Measurements from ENCODE around the gene CLIP4. TPM values are rescaled to one million over a fixed set of nuclear protein-coding genes. Genes with fewer than 3 reads are reported as not detected.

CLIP4 gene
- polyA plus RNA-seq, 1 experiment, result 71.4 TPM

DNA sequence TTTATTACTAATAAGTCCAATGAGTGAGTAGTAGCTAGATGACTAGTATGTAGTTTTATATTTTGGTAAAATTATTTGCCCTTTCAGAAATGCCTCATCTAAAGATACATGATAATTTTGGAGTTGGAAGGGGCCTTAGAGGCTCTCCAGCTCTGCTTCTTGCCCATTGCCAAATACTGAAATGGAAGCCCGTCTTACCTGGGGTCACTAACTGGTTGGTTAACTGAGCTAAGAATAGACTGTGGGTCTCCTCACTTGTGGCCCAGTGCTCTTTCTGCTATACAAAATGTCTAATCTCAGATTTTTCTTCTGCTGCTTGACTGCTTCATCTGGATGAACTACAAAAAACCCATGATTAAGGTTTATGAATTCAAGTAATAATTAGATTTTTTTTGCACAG, 67.1 kb downstream of the CLIP4 start:
- Histone ChIP-seq H3K27me3 (ENCODE audit: control insufficient read depth, insufficient read depth, low read length) (no peaks in the 10 kb centered on the region), H3K9me3 (ENCODE audit: control insufficient read depth, insufficient read depth, low read length) (no peaks in the 10 kb centered on the region), H3K27ac (ENCODE audit: low read depth, low read length) (no peak overlapping the region), H3K4me3 (ENCODE audit: low read depth, low read length) (no peak overlapping the region)
- ChIA-PET CTCF (interaction anchor here (1.0 to 2.2 kb wide), 2 partner anchors 15 to 224 kb away, joined by 3 to 4 read pairs; no protein-coding TSS in a partner anchor), POLR2A (no interaction called here)
- TF ChIP-seq, protein P1, sequence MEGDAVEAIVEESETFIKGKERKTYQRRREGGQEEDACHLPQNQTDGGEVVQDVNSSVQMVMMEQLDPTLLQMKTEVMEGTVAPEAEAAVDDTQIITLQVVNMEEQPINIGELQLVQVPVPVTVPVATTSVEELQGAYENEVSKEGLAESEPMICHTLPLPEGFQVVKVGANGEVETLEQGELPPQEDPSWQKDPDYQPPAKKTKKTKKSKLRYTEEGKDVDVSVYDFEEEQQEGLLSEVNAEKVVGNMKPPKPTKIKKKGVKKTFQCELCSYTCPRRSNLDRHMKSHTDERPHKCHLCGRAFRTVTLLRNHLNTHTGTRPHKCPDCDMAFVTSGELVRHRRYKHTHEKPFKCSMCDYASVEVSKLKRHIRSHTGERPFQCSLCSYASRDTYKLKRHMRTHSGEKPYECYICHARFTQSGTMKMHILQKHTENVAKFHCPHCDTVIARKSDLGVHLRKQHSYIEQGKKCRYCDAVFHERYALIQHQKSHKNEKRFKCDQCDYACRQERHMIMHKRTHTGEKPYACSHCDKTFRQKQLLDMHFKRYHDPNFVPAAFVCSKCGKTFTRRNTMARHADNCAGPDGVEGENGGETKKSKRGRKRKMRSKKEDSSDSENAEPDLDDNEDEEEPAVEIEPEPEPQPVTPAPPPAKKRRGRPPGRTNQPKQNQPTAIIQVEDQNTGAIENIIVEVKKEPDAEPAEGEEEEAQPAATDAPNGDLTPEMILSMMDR (IDR thresholded peaks at IDR 0.05; ENCODE audit: low read depth, low read length), result no peak
- no peak for DNase-seq (ENCODE audit: low read depth, low spot score)

- POLR2A ChIA-PET, result interaction anchor here (1.0 kb wide), 1 partner anchor 18 kb away, joined by 3 read pairs; no protein-coding TSS in a partner anchor
- no peak for DNase-seq (ENCODE audit: low read depth, low spot score)
Observed at GRCh38 chr2:29182920-29183319, 67.7 kb downstream of the CLIP4 start.

GRCh38 chr2:29184531-29184930, 69.3 kb downstream of the CLIP4 start:
- no peak overlapping the region for H3K4me3 ChIP-seq (ENCODE audit: low read depth, low read length)
- ChIA-PET CTCF (no interaction called here), POLR2A (no interaction called here)
- no peaks in the 10 kb centered on the region for H3K9me3 ChIP-seq (ENCODE audit: control insufficient read depth, insufficient read depth, low read length)
- H3K27me3 ChIP-seq (ENCODE audit: control insufficient read depth, insufficient read depth, low read length), result no peaks in the 10 kb centered on the region
- TF ChIP-seq, protein P1 (IDR thresholded peaks at IDR 0.05; ENCODE audit: low read depth, low read length), result no peak
- DNase-seq (ENCODE audit: low read depth, low spot score), result no peak
- H3K27ac ChIP-seq (ENCODE audit: low read depth, low read length), result no peak overlapping the region

More at GRCh38 chr2:29182920-29183319, 67.7 kb downstream of the CLIP4 start:
- Histone ChIP-seq H3K27me3 (ENCODE audit: control insufficient read depth, insufficient read depth, low read length) (no peaks in the 10 kb centered on the region), H3K9me3 (ENCODE audit: control insufficient read depth, insufficient read depth, low read length) (no peaks in the 10 kb centered on the region), H3K27ac (ENCODE audit: low read depth, low read length) (no peak overlapping the region), H3K4me3 (ENCODE audit: low read depth, low read length) (no peak overlapping the region)
- CTCF ChIA-PET, result interaction anchor here (1.0 to 2.2 kb wide), 2 partner anchors 14 to 224 kb away, joined by 3 to 4 read pairs; no protein-coding TSS in a partner anchor
- TF ChIP-seq, protein P1 (IDR thresholded peaks at IDR 0.05; ENCODE audit: low read depth, low read length), result no peak

DNA sequence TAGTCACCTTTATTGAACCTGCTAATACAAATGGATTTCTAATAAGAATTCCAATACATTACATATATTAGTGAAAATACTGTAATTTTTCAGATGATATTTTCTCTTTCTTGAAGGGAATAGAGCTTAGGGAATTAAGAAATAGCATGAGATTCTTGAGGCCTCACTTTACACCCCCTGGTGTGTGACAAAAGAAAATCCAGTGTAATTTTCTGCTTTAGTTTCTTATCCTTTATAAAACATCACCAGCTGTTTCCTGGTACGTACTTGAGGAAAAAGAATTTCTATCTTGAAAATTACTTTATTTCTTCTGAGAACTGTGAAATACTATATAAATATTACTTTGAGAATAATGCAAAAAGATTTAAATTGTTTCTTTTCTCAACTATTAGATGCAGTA, 71.6 kb downstream of the CLIP4 start:
- TF ChIP-seq, protein P1 (IDR thresholded peaks at IDR 0.05; ENCODE audit: low read depth, low read length), result no peak
- no peak overlapping the region for H3K4me3 ChIP-seq (ENCODE audit: low read depth, low read length)
- ChIA-PET CTCF (no interaction called here), POLR2A (no interaction called here)
- no peak for DNase-seq (ENCODE audit: low read depth, low spot score)
- H3K27ac ChIP-seq (ENCODE audit: low read depth, low read length), result no peak overlapping the region
- no peaks in the 10 kb centered on the region for H3K27me3 ChIP-seq (ENCODE audit: control insufficient read depth, insufficient read depth, low read length)
- H3K9me3 ChIP-seq (ENCODE audit: control insufficient read depth, insufficient read depth, low read length), result no peaks in the 10 kb centered on the region

DNA sequence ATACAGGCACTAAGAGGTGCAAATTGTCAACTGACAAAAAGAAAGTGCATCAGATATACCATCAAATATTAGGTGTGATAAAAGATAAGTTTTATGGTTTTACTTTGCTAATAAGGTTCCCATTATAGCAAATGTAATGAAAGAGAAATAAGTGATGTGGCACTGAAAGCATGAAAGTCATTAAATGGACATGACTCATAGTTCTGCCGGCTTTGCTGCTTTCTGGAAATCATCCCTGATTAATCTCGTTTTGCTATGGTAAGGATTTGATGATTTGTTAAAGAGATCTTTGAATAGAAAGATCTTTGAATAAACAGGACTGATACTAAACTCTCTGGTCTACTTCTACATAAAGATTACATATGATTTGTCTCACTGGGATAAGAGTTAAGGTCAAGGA, 72.7 kb downstream of the CLIP4 start:
- Histone ChIP-seq H3K9me3 (ENCODE audit: control insufficient read depth, insufficient read depth, low read length) (no peaks in the 10 kb centered on the region), H3K4me3 (ENCODE audit: low read depth, low read length) (no peak overlapping the region), H3K27ac (ENCODE audit: low read depth, low read length) (no peak overlapping the region), H3K27me3 (ENCODE audit: control insufficient read depth, insufficient read depth, low read length) (no peaks in the 10 kb centered on the region)
- TF ChIP-seq, protein P1 (IDR thresholded peaks at IDR 0.05; ENCODE audit: low read depth, low read length), result no peak
- ChIA-PET POLR2A (no interaction called here), CTCF (no interaction called here)
- no peak for DNase-seq (ENCODE audit: low read depth, low spot score)
